GM12873 (cell line): ENCODE results near the gene WDR36.

Experiments used
- TF ChIP-seq, protein P1 (sequence below): IDR thresholded peaks from 2 replicates; pipeline ENCODE4 v1.5.1; 2012; ENCODE audit warnings: low read depth, mild to moderate bottlenecking, moderate library complexity, low read length, control low read depth; ENCODE audit not compliant: insufficient read depth; ENCODE audit errors: missing control alignments

Gene WDR36

DNA sequence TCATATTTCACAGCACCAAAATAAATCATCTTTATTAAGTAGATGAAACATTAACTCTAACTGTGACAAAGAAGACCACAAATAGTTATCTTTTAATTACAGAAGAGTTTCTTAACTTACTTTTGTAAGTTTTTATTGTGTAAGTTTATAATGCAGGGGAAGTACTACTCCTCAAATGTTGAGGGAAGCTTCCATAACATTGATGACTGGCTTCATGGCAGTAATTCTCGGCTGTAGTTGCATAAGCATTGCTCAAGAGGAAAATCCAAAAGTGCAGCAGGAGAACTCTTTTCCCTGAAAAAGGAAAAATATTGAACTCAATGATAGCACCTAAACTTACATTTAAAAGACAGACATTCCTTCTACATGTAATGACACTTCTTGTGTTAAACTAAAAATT, 16.1 kb upstream of the WDR36 start:
- TF ChIP-seq, protein P1, sequence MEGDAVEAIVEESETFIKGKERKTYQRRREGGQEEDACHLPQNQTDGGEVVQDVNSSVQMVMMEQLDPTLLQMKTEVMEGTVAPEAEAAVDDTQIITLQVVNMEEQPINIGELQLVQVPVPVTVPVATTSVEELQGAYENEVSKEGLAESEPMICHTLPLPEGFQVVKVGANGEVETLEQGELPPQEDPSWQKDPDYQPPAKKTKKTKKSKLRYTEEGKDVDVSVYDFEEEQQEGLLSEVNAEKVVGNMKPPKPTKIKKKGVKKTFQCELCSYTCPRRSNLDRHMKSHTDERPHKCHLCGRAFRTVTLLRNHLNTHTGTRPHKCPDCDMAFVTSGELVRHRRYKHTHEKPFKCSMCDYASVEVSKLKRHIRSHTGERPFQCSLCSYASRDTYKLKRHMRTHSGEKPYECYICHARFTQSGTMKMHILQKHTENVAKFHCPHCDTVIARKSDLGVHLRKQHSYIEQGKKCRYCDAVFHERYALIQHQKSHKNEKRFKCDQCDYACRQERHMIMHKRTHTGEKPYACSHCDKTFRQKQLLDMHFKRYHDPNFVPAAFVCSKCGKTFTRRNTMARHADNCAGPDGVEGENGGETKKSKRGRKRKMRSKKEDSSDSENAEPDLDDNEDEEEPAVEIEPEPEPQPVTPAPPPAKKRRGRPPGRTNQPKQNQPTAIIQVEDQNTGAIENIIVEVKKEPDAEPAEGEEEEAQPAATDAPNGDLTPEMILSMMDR = no peak

DNA sequence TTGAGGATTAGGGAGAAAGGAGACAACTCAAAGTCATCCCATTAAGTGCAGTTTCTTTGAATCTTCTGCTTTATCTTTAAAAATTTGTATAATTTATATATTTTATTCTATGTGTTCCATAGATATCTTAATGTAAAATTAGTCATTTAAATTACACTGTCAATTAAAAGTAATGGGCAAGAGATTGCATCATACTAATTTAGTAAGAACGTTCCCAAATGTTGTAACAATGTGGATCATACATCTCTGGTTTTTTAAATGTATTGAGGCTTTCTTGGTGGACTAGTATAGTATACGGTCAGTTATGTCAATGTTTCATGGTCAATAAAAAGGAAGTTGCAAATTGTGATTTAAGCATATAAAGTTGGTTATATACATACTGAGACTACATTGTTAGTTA, 14.5 kb upstream of the WDR36 start:
- TF ChIP-seq, protein P1 = no peak

GRCh38 chr5:111079846-111080245, 12.3 kb upstream of the WDR36 start:
- TF ChIP-seq, protein P1 = no peak

- TF ChIP-seq, protein P1 = no peak
These were observed 8.8 kb upstream of the WDR36 start for GRCh38 chr5:111083323-111083722.

DNA sequence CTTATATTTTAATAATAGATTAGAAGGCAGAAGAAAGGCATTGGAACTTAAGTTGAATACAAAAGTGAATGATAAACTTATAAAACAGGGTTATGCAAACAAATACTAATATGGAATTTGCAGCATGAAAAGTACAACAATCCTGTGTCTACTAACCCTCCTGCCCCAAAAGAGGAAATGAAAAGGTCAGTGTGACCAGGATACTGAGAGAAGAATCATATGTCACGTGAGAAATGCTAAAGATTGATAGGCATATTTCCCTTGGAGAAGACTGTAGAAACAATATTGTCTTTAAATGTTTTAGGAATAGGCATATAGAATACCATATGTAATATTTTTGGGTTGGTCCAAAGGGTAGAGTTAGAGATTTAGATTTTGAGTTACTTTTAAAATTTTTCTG, 3.8 kb downstream of the WDR36 start:
- TF ChIP-seq, protein P1 = no peak

- TF ChIP-seq, protein P1 = no peak
These were observed 7.1 kb downstream of the WDR36 start for GRCh38 chr5:111099058-111099778.

- TF ChIP-seq, protein P1 = no peak
These were observed 14.3 kb downstream of the WDR36 start for GRCh38 chr5:111106320-111106948.
